ENCODE measurements around the gene LRRIQ3. TPM values are rescaled to one million over a fixed set of nuclear protein-coding genes. Genes with fewer than 3 reads are reported as not detected.

The LRRIQ3 gene
- total and polyA plus RNA-seq, 2 of the 13 experiments (the other 11 are each of a cell fraction or from before 2014, with no cell fraction given): 1.1 to 1.3 TPM

GRCh38 chr1:74197657-74198552 lies at the start of gene LRRIQ3, which contains the start of gene FPGT (continued):
- TF ChIP-seq TRAFD1 (CRISPR knock-in tag; IDR thresholded peaks at IDR 0.05; ENCODE audit: borderline replicate concordance) (no peak), CERS6 (CRISPR knock-in tag; IDR thresholded peaks at IDR 0.05) (no peak), TCF7 (IDR thresholded peaks at IDR 0.05; ENCODE audit: low read depth) (peak; percentile 7; the same call in 1 of the 2 replicates), SNAPC4 (CRISPR knock-in tag; IDR thresholded peaks at IDR 0.05) (no peak), HMGXB3 (CRISPR knock-in tag; IDR thresholded peaks at IDR 0.05; ENCODE audit: borderline replicate concordance) (no peak), HINFP (CRISPR knock-in tag; IDR thresholded peaks at IDR 0.05; ENCODE audit: low read depth) (no peak), ZNF333 (CRISPR knock-in tag; IDR thresholded peaks at IDR 0.05; ENCODE audit: borderline replicate concordance) (no peak), SSRP1 (CRISPR knock-in tag; IDR thresholded peaks at IDR 0.05) (no peak), KDM3A (CRISPR knock-in tag; IDR thresholded peaks at IDR 0.05; ENCODE audit: low read depth) (no peak), THAP11 (CRISPR knock-in tag; IDR thresholded peaks at IDR 0.05) (peak; percentile 75), GZF1 (CRISPR knock-in tag; IDR thresholded peaks at IDR 0.05) (no peak), FOXC1 (CRISPR knock-in tag; IDR thresholded peaks at IDR 0.05; ENCODE audit: borderline replicate concordance) (peak; percentile 71; the same call in 1 of the 2 replicates)
